ENCODE measurements around the gene UCN.

UCN gene

DNA sequence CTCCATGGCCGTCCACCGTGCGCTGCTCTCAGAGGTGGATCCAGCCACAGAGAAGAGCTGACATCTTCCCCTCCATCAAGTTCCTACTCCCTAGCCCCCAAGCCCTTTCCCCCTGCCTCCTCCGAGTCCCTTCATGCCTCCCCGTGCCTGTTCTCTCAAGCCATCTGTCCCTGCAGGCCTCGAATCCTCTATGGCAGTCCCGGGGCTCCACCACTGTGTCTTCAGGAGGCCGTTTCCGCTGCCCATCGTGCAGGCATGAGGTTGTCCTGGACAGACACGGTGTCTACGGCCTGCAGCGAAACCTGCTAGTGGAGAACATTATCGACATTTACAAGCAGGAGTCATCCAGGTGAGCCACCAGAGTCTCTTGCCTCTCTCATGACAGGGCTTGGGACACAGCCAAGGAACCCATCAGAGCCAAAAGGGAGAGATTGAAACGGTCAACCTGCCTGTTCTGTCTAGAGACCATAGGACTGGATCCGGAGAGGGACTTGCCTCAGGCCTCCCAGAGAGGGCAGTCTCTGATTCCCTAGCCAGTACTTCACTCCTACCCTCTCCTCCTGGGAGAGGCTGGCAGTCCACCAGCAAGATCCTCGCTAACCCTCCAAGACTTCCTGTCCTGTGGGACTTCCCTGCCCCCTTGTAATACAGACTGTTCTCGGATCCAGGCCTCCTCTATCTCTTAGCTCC lies 9.7 kb downstream of the UCN start:
- Histone ChIP-seq H3K9ac (ENCODE audit: low read depth, low read length) (no peak overlapping the region), H3K9me3 (ENCODE audit: insufficient read depth, low read length, severe bottlenecking) (no peaks in the 10 kb centered on the region), H3K27me3 (ENCODE audit: insufficient read depth, low read length, poor library complexity) (no peaks in the 10 kb centered on the region), H3K4me1 (ENCODE audit: insufficient read depth, low read length) (peaks cover 5% of the 10 kb centered on the region), H3K27ac (ENCODE audit: low read length) (no peak overlapping the region), H3K4me3 (ENCODE audit: low read depth in 1 of 2, low read length in 2 of 2) (no peak overlapping the region), H2AFZ (ENCODE audit: low read depth, low read length) (no peak overlapping the region; the same call in 1 of the 2 replicates), H3K36me3 (ENCODE audit: insufficient read depth, low read length) (no peaks in the 10 kb centered on the region), H3K79me2 (ENCODE audit: insufficient read depth, low read length) (no peaks in the 10 kb centered on the region), H4K20me1 (ENCODE audit: insufficient read depth, low read length) (no peaks in the 10 kb centered on the region), H3K4me2 (ENCODE audit: insufficient read depth, low read length) (no peak overlapping the region)
- TF ChIP-seq, protein P1, sequence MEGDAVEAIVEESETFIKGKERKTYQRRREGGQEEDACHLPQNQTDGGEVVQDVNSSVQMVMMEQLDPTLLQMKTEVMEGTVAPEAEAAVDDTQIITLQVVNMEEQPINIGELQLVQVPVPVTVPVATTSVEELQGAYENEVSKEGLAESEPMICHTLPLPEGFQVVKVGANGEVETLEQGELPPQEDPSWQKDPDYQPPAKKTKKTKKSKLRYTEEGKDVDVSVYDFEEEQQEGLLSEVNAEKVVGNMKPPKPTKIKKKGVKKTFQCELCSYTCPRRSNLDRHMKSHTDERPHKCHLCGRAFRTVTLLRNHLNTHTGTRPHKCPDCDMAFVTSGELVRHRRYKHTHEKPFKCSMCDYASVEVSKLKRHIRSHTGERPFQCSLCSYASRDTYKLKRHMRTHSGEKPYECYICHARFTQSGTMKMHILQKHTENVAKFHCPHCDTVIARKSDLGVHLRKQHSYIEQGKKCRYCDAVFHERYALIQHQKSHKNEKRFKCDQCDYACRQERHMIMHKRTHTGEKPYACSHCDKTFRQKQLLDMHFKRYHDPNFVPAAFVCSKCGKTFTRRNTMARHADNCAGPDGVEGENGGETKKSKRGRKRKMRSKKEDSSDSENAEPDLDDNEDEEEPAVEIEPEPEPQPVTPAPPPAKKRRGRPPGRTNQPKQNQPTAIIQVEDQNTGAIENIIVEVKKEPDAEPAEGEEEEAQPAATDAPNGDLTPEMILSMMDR (IDR thresholded peaks at IDR 0.05; ENCODE audit: borderline replicate concordance, extremely low read depth, low read length, poor library complexity, severe bottlenecking): no peak
- TF ChIP-seq EZH2 (IDR thresholded peaks at IDR 0.05; ENCODE audit: borderline replicate concordance, low read depth, low read length, severe bottlenecking): no peak
- ATAC-seq (ENCODE audit: insufficient read depth, low read depth) (no peak), DNase-seq (no peak)

DNA sequence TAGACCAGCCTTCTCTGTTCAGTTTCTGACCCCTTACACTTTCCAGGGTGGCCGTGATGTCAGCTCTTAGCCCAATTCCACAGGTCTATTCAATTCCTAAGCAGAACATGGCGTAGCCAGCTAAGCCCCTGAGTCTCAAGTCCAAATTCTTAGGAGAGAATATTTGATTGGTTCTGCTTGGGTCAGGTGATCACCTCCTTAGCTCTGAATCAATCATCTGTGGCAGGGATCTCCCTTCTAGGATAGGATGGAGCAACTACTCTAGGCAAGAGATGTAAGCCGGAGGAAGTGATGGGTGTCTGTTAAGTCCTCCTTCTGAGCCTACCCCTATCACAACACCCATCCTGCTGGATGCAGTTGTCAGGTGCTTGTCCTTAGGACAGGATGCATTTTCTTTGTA lies 11.1 kb downstream of the UCN start:
- Histone ChIP-seq H3K4me3 (ENCODE audit: low read depth in 1 of 2, low read length in 2 of 2) (no peak overlapping the region), H3K4me1 (ENCODE audit: insufficient read depth, low read length) (no peaks in the 10 kb centered on the region), H3K9me3 (ENCODE audit: insufficient read depth, low read length, severe bottlenecking) (no peaks in the 10 kb centered on the region), H4K20me1 (ENCODE audit: insufficient read depth, low read length) (no peaks in the 10 kb centered on the region), H3K27ac (ENCODE audit: low read length) (no peak overlapping the region), H3K27me3 (ENCODE audit: insufficient read depth, low read length, poor library complexity) (peaks cover 10% of the 10 kb centered on the region), H3K36me3 (ENCODE audit: insufficient read depth, low read length) (no peaks in the 10 kb centered on the region), H3K79me2 (ENCODE audit: insufficient read depth, low read length) (no peaks in the 10 kb centered on the region), H3K4me2 (ENCODE audit: insufficient read depth, low read length) (no peak overlapping the region), H2AFZ (ENCODE audit: low read depth, low read length) (no peak overlapping the region), H3K9ac (ENCODE audit: low read depth, low read length) (no peak overlapping the region)
- DNase-seq (no peak), ATAC-seq (ENCODE audit: insufficient read depth, low read depth) (no peak)
- TF ChIP-seq, protein P1 (IDR thresholded peaks at IDR 0.05; ENCODE audit: borderline replicate concordance, extremely low read depth, low read length, poor library complexity, severe bottlenecking): no peak
- TF ChIP-seq EZH2 (IDR thresholded peaks at IDR 0.05; ENCODE audit: borderline replicate concordance, low read depth, low read length, severe bottlenecking): no peak

GRCh38 chr2:27296481-27296880 lies 11.8 kb downstream of the UCN start:
- Histone ChIP-seq H3K9me3 (ENCODE audit: insufficient read depth, low read length, severe bottlenecking) (no peaks in the 10 kb centered on the region), H3K4me2 (ENCODE audit: insufficient read depth, low read length) (no peak overlapping the region), H3K9ac (ENCODE audit: low read depth, low read length) (no peak overlapping the region), H3K27ac (ENCODE audit: low read length) (no peak overlapping the region), H3K79me2 (ENCODE audit: insufficient read depth, low read length) (no peaks in the 10 kb centered on the region), H3K36me3 (ENCODE audit: insufficient read depth, low read length) (no peaks in the 10 kb centered on the region), H4K20me1 (ENCODE audit: insufficient read depth, low read length) (no peaks in the 10 kb centered on the region), H3K4me1 (ENCODE audit: insufficient read depth, low read length) (no peaks in the 10 kb centered on the region), H3K4me3 (ENCODE audit: low read depth in 1 of 2, low read length in 2 of 2) (no peak overlapping the region), H2AFZ (ENCODE audit: low read depth, low read length) (no peak overlapping the region), H3K27me3 (ENCODE audit: insufficient read depth, low read length, poor library complexity) (peaks cover 15% of the 10 kb centered on the region)
- DNase-seq (no peak), ATAC-seq (ENCODE audit: insufficient read depth, low read depth) (no peak)
- TF ChIP-seq, protein P1 (IDR thresholded peaks at IDR 0.05; ENCODE audit: borderline replicate concordance, extremely low read depth, low read length, poor library complexity, severe bottlenecking): no peak
- TF ChIP-seq EZH2 (IDR thresholded peaks at IDR 0.05; ENCODE audit: borderline replicate concordance, low read depth, low read length, severe bottlenecking): no peak
